ENCODE results near the gene SMU1. TPM values are rescaled to one million over a fixed set of nuclear protein-coding genes. Genes with fewer than 3 reads are reported as not detected.
A peak's percentile ranks its signal among the peaks of the same experiment; 100 is the strongest.
"Not testable (repeated sequence)": the region's sequence is repeated elsewhere in the genome, so short reads cannot be mapped to it uniquely, and the experiment has no call there.

SMU1 gene
- total RNA-seq, 2 experiments from 2014 or later = 22.0 to 27.9 TPM

DNA sequence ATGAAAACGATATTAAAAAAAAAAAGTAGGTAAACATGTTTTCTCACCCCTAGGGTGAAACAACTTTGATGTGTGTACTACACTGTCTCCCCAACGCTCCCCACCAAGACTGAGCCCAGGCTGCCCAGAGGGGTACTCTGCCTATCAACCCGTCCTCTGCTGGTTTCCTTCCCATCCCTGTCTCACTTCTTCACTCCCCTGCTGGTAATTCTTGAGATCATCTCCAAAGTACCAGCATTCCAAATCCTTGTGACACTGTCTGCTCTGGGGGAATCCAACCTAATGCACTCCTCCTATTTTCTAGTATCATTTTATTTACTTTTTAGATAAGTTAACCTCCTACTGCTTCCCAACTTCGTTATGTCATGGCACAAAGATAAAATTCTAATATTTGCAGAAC is 68.7 kb downstream of the SMU1 start:
- Histone ChIP-seq H4K20me1 (ENCODE audit: insufficient read depth, low read length) (no peaks in the 10 kb centered on the region), H2AFZ (ENCODE audit: low read length) (no peak overlapping the region), H3K36me3 (ENCODE audit: insufficient read depth, low read length) (peaks cover 5% of the 10 kb centered on the region), H3K79me2 (ENCODE audit: insufficient read depth, low read depth, low read length) (no peaks in the 10 kb centered on the region), H3K27ac (ENCODE audit: low read depth, low read length, poor library complexity, severe bottlenecking) (no peak overlapping the region), H3K9me3 (ENCODE audit: low read length) (no peaks in the 10 kb centered on the region), H3K4me2 (ENCODE audit: low read length) (no peak overlapping the region), H3K4me3 (ENCODE audit: low read depth, low read length, poor library complexity, severe bottlenecking) (no peak overlapping the region), H3K4me1 (ENCODE audit: insufficient read depth, low read length, poor library complexity, severe bottlenecking) (peaks cover 4% of the 10 kb centered on the region), H3K9me2 (ENCODE audit: insufficient read depth, low read length) (no peaks in the 10 kb centered on the region)
- no peak for TF ChIP-seq EZH2phosphoT487 (IDR thresholded peaks at IDR 0.05; ENCODE audit: borderline replicate concordance, low read depth, low read length)
- no peak for TF ChIP-seq CTCF (conservative IDR thresholded peaks at IDR 0.05; ENCODE audit: low read length)
- no peak for DNase-seq (ENCODE audit: low spot score)
- ChIA-PET POLR2A (interaction anchor here (0.7 to 0.9 kb wide), 3 partner anchors 10 to 102 kb away, joined by 3 to 5 read pairs (median 5); no protein-coding TSS in a partner anchor), CTCF (ENCODE audit: unreplicated experiment) (no interaction called here)
- intact Hi-C loops (cut with micrococcal nuclease; ENCODE audit: unreplicated experiment) = no loop called here
- no TSS peak for BruUV-seq (replicated peaks)

DNA sequence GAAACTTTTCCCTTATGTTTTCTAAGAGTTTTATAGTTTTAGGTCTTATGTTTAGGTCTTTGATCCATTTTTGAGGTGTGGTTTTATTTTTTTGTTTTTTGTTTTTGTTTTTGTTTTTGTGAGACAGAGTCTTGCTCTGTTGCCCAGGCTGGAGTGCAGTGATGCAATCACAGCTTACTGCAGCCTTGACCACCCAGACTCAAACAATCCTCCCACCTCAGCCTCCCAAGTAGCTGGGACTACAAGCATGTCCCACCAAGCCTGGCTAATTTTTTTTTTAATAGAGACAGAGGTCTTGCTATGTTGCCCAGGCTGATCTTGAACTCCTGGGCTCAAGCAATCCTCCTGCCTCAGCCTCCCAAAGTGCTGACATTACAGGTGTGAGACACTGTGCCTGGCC is 71.1 kb downstream of the SMU1 start:
- H3K27ac ChIP-seq (ENCODE audit: low read depth, low read length, poor library complexity, severe bottlenecking); H3K4me3 ChIP-seq (ENCODE audit: low read depth, low read length, poor library complexity, severe bottlenecking); H2AFZ ChIP-seq (ENCODE audit: low read length); H3K36me3 ChIP-seq (ENCODE audit: insufficient read depth, low read length); CTCF ChIA-PET (ENCODE audit: unreplicated experiment); H3K9me3 ChIP-seq (ENCODE audit: low read length); intact Hi-C loops (cut with micrococcal nuclease; ENCODE audit: unreplicated experiment); H3K4me2 ChIP-seq (ENCODE audit: low read length); DNase-seq (ENCODE audit: low spot score); H4K20me1 ChIP-seq (ENCODE audit: insufficient read depth, low read length); H3K79me2 ChIP-seq (ENCODE audit: insufficient read depth, low read depth, low read length); BruUV-seq (replicated peaks); H3K9me2 ChIP-seq (ENCODE audit: insufficient read depth, low read length): not testable (repeated sequence)
- POLR2A ChIA-PET = interaction anchor here (0.9 kb wide), 1 partner anchor 19 kb away, joined by 3 read pairs; no protein-coding TSS in a partner anchor
- peaks cover 15% of the 10 kb centered on the region for H3K4me1 ChIP-seq (ENCODE audit: insufficient read depth, low read length, poor library complexity, severe bottlenecking)

- Histone ChIP-seq H3K79me2 (ENCODE audit: insufficient read depth, low read depth, low read length) (peaks cover 30% of the 10 kb centered on the region), H2AFZ (ENCODE audit: low read length) (peak overlapping the region; percentile 74; the same call in 1 of the 2 replicates), H3K36me3 (ENCODE audit: insufficient read depth, low read length) (peaks cover 36% of the 10 kb centered on the region), H3K27ac (ENCODE audit: low read depth, low read length, poor library complexity, severe bottlenecking) (peak overlapping the region; percentile 72), H3K4me1 (ENCODE audit: insufficient read depth, low read length, poor library complexity, severe bottlenecking) (peaks cover 20% of the 10 kb centered on the region), H3K4me2 (ENCODE audit: low read length) (peak overlapping the region; percentile 94), H3K4me3 (ENCODE audit: low read depth, low read length, poor library complexity, severe bottlenecking) (peak overlapping the region; percentile 81)
- DNase-seq (ENCODE audit: low spot score) = peak; percentile 15
- intact Hi-C loops (cut with micrococcal nuclease; ENCODE audit: unreplicated experiment) = loop anchor here (2.0 kb wide), 1 partner anchor 24 kb away; the partner anchor contains the start of gene DNAJA1
- BruUV-seq (replicated peaks); H4K20me1 ChIP-seq (ENCODE audit: insufficient read depth, low read length); H3K9me3 ChIP-seq (ENCODE audit: low read length); H3K9me2 ChIP-seq (ENCODE audit: insufficient read depth, low read length); CTCF ChIA-PET (ENCODE audit: unreplicated experiment): not testable (repeated sequence)
- POLR2A ChIA-PET = interaction anchor here (0.7 to 1.1 kb wide), 3 partner anchors 21 to 375 kb away, joined by 3 to 4 read pairs (median 4); no protein-coding TSS in a partner anchor
Observed at GRCh38 chr9:33000682-33001055, 75.8 kb downstream of the SMU1 start.

Measured in OCI-LY7 (cell line).